Osteocyte (in vitro differentiated cells): ENCODE results near the gene MAPRE2. TPM values are rescaled to one million over a fixed set of nuclear protein-coding genes. Genes with fewer than 3 reads are reported as not detected.

Experiments used
- DNase-seq: peaks from one replicate; pipeline ENCODE4 v3.0.0; 2021; ENCODE audit warnings: mixed read lengths; ENCODE audit not compliant: unreplicated experiment; ENCODE audit errors: extremely low spot score
- H3K27ac Mint-ChIP-seq: one replicate; pipeline ENCODE4 v1.8.0; 2021; ENCODE audit warnings: mild to moderate bottlenecking, mixed read lengths; ENCODE audit not compliant: unreplicated experiment
- H3K27me3 Mint-ChIP-seq: one replicate; pipeline ENCODE4 v1.8.0; 2021; ENCODE audit warnings: mixed read lengths; ENCODE audit not compliant: unreplicated experiment
- H3K36me3 Mint-ChIP-seq: one replicate; pipeline ENCODE4 v1.8.0; 2021; ENCODE audit warnings: mixed read lengths; ENCODE audit not compliant: unreplicated experiment
- H3K4me1 Mint-ChIP-seq: one replicate; pipeline ENCODE4 v1.8.0; 2021; ENCODE audit warnings: mixed read lengths; ENCODE audit not compliant: unreplicated experiment
- H3K4me3 Mint-ChIP-seq: one replicate; pipeline ENCODE4 v1.8.0; 2021; ENCODE audit warnings: mild to moderate bottlenecking, moderate library complexity, mixed read lengths; ENCODE audit not compliant: unreplicated experiment
- H3K9me3 Mint-ChIP-seq: one replicate; pipeline ENCODE4 v1.8.0; 2021; ENCODE audit warnings: mixed read lengths; ENCODE audit not compliant: unreplicated experiment
- total RNA-seq: library from RNA; stranded (reverse); gene quantifications from 2 replicates; pipeline ENCODE4 v1.2.1, GENCODE V29; 2021
- TF ChIP-seq, protein P1 (sequence below): fragments of 200-600 bp; sonication (generic); IDR thresholded peaks from 2 replicates; pipeline ENCODE4 v1.5.0; 2021; ENCODE audit warnings: antibody characterized with exemption, mild to moderate bottlenecking, moderate library complexity

Gene MAPRE2
- total RNA-seq, 1 donor from 2014 or later: 50.0 TPM

DNA sequence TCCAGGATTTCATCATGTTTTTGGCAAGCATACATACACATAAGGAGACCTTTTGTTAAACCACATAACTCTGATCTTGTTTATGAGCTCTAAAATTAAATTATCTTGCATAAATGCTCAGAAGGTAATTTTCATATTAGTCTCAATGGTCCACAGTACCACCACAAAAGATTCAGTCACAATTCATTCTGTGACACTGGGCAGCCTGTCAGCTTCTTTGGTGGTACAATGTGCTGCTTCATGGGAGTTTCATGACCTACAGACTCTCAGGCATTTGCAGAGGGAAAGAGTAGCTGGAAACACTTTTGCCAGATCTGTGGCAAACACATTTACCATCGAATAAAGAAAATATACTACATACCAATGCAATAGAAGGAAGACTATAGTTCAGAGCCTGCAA lies 148.3 kb downstream of the MAPRE2 start:
- no peaks in the 10 kb centered on the region for H3K36me3 Mint-ChIP-seq

DNA sequence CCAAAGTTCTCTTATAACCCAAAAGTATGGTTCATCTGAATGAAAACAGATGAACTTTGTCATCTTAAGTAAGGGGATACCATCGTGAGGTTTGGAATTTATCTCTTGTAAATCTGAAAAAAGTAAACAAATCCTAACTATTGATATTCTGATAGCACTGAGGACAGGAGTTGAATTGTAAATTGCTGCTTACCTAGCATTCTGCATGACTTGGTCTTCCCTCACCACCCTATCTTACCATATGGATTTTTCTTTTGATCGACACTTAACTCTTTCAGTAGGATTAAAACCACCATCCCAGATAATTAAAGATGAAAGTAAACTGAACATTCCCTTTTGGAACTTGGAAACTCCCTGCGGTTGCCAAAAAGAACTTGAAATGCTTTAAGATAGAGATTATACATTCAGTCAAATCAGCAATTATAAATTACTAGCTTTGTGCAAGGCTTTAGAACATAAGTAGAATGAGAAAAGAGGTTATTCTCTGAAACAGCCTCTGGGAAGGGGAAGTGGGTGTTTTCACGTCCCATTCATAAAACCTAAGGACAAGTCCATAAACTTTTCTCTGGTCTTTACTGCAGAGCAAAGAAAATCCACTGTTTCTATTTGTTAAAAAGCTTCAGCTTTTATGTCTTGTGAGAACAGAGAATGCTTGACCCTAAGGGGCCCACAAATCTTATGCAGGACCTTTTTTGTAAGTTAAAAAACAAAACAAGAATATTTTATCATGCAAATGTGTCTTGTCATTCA lies 149.9 kb downstream of the MAPRE2 start:
- no peak for DNase-seq
- TF ChIP-seq, protein P1, sequence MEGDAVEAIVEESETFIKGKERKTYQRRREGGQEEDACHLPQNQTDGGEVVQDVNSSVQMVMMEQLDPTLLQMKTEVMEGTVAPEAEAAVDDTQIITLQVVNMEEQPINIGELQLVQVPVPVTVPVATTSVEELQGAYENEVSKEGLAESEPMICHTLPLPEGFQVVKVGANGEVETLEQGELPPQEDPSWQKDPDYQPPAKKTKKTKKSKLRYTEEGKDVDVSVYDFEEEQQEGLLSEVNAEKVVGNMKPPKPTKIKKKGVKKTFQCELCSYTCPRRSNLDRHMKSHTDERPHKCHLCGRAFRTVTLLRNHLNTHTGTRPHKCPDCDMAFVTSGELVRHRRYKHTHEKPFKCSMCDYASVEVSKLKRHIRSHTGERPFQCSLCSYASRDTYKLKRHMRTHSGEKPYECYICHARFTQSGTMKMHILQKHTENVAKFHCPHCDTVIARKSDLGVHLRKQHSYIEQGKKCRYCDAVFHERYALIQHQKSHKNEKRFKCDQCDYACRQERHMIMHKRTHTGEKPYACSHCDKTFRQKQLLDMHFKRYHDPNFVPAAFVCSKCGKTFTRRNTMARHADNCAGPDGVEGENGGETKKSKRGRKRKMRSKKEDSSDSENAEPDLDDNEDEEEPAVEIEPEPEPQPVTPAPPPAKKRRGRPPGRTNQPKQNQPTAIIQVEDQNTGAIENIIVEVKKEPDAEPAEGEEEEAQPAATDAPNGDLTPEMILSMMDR: no peak
- H3K4me3 Mint-ChIP-seq: no peak overlapping the region
- no peaks in the 10 kb centered on the region for H3K27me3 Mint-ChIP-seq
- no peak overlapping the region for H3K27ac Mint-ChIP-seq
- H3K4me1 Mint-ChIP-seq: no peaks in the 10 kb centered on the region
- no peaks in the 10 kb centered on the region for H3K9me3 Mint-ChIP-seq
- H3K36me3 Mint-ChIP-seq: no peaks in the 10 kb centered on the region

More for the DNA sequence above, 148.3 kb downstream of the MAPRE2 start:
- Mint-ChIP-seq H3K4me3 (no peak overlapping the region), H3K9me3 (no peaks in the 10 kb centered on the region), H3K27me3 (peaks cover 7% of the 10 kb centered on the region), H3K27ac (no peak overlapping the region), H3K4me1 (no peaks in the 10 kb centered on the region)
- TF ChIP-seq, protein P1: no peak
- no peak for DNase-seq

DNA sequence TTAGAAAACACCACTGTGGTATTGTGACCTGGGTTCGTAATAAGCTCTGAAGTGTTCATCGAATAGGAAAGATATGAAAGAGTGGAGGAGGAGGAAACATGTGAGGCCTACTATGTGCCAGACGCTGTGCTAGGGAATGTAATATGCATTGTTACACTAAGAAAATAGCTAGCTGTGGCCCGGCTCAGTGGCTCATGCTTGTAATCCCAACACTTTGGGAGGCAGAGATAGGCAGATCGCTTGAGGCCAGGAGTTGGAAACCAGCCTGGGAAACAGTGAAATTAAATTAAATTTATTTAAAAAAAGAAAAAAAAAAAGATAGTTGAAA lies 150.4 kb downstream of the MAPRE2 start:
- no peaks in the 10 kb centered on the region for H3K27me3 Mint-ChIP-seq
- no peak overlapping the region for H3K4me3 Mint-ChIP-seq
- no peaks in the 10 kb centered on the region for H3K4me1 Mint-ChIP-seq
- no peak overlapping the region for H3K27ac Mint-ChIP-seq
- no peak for DNase-seq
- H3K36me3 Mint-ChIP-seq: no peaks in the 10 kb centered on the region
- TF ChIP-seq, protein P1: no peak
- no peaks in the 10 kb centered on the region for H3K9me3 Mint-ChIP-seq

DNA sequence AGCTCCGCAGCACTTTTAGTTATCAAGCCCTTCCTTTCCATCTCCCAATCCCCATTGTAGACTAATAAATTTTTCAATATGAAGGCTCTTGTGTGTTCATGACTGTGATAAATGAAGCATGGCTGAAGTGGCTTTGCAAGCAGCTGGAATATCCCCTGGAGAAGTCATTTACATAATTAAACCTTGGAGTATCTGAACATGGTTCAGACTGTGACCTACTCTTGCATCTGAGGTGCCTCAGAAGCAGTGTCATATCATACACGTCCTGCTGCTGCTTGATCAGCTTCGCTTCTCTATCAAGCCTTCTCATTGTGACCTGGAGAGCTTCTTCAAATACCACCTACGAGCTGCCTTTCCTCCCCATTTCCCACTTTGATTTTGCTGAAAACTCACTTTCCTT lies 151.2 kb downstream of the MAPRE2 start:
- Mint-ChIP-seq H3K4me3 (no peak overlapping the region), H3K36me3 (no peaks in the 10 kb centered on the region), H3K4me1 (no peaks in the 10 kb centered on the region), H3K27ac (no peak overlapping the region), H3K9me3 (no peaks in the 10 kb centered on the region), H3K27me3 (peaks cover 2% of the 10 kb centered on the region)
- no peak for DNase-seq
- TF ChIP-seq, protein P1: no peak

Other genes with a start within 250 kb of the MAPRE2 start
- 23.9 and 24.5 TPM in 2 replicates for gene ZNF397, start 199.6 kb downstream of the MAPRE2 start, total RNA-seq
- gene ZSCAN30, start 248.8 kb downstream of the MAPRE2 start, total RNA-seq: 12.8 and 15.0 TPM in 2 replicates